Tibial nerve (tissue), 4 donors: ENCODE measurements around the gene SYNE4.

Experiments
- CTCF ChIP-seq, 5 experiments: fragments of 200-600 bp in 3 of 5; fragments of 450-650 bp in 2 of 5; sonication (generic) in 3 of 5; IDR thresholded peaks; one replicate each; pipeline ENCODE4 v1.5.1; 2016 to 2019; ENCODE audit warnings: antibody characterized with exemption in 5 of 5, mild to moderate bottlenecking in 3 of 5, moderate library complexity in 2 of 5
- EP300 ChIP-seq, 2 donors: sonication (generic); formaldehyde crosslinking; IDR thresholded peaks; one replicate each; pipeline ENCODE4 v1.6.1; 2017; ENCODE audit warnings: antibody characterized with exemption in 2 of 2, mild to moderate bottlenecking in 1 of 2
- POLR2A ChIP-seq, 2 donors: fragments of 450-650 bp; IDR thresholded peaks; one replicate each; pipeline ENCODE4 v1.6.1; 2017; ENCODE audit warnings: antibody characterized with exemption in 2 of 2, mild to moderate bottlenecking in 2 of 2, moderate library complexity in 2 of 2

DNA sequence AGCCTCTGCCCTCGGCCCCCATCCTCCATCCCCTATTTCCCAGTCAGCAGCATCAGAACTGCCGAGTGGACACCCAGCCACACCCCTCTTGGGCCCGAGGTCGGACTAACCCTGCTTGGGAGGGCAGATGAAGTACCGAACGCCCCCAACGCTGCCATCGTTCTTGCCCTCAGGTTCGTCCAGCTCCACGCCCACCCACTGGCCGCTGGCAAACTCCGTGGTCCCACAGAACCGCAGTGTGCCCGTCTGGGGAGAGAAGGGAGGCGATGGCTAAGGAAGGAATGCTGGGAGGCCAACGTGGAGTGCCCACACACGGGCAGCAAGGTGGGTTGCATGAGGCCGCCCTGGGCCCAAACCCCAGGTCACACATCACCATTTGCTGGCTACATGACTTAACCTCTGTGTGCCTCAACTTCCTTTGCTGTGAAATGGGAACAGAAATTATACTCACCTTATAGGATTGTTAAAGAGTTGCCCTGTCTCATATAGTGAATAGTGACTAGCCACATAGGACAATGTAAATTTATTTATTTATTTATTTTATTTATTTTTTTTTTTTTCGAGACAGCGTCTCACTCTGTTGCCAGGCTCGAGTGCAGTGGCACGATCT lies 10.6 kb upstream of the SYNE4 start:
- TF ChIP-seq CTCF (IDR thresholded peaks at IDR 0.05) (no peak), POLR2A (IDR thresholded peaks at IDR 0.05) (no peak), EP300 (IDR thresholded peaks at IDR 0.05) (no peak)
